ENCODE results near the gene PHLDA3. TPM values are rescaled to one million over a fixed set of nuclear protein-coding genes. Genes with fewer than 3 reads are reported as not detected.

Gene PHLDA3
- total RNA-seq, 2 experiments from 2014 or later = 0.45 to 0.71 TPM

DNA sequence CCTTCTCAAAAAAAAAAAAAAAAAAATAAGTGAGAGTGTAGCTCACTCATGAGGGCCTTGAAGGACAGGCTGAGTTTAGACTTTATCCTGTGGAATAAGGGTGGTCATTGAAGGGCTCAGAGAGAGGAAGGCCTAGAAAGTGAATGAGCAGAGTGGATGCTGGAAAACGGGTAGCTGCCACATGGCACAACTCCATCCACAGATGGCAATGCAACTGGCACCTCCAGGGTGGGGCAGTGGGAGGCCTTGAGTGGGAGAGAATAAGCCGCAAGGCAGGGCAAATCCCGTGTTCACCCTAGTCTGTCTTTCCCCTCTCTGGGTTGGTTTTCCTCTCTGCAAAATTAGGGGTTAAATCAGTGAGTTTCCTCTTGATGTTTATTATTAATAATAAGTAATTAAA is 50.5 kb downstream of the PHLDA3 start:
- Mint-ChIP-seq H3K4me3 (no peak overlapping the region), H3K27me3 (peaks cover 11% of the 10 kb centered on the region), H3K27ac (no peak overlapping the region), H3K4me1 (ENCODE audit: low read depth) (no peaks in the 10 kb centered on the region), H3K36me3 (ENCODE audit: low read depth) (no peaks in the 10 kb centered on the region), H3K9me3 (no peaks in the 10 kb centered on the region)
- intact Hi-C loops (cut with DNase I, micrococcal nuclease) = no loop called here
- DNase-seq (no peak), ATAC-seq (ENCODE audit: poor library complexity) (no peak)
- CTCF ChIA-PET = no interaction called here
- Histone ChIP-seq H3K9me3 (ENCODE audit: control insufficient read depth in 1 of 2, insufficient read depth in 1 of 2, low read length in 2 of 2) (no peaks in the 10 kb centered on the region), H3K4me3 (ENCODE audit: low read length) (no peak overlapping the region), H3K36me3 (ENCODE audit: insufficient read depth, low read length) (no peaks in the 10 kb centered on the region), H3K27me3 (ENCODE audit: control insufficient read depth in 1 of 2, insufficient read depth in 2 of 2, low read length in 2 of 2) (peaks cover 4 to 8% of the 10 kb centered on the region in 2 experiments), H3K27ac (ENCODE audit: low read depth in 1 of 2, low read length in 2 of 2) (no peak overlapping the region), H3K4me1 (ENCODE audit: insufficient read depth, low read length) (no peaks in the 10 kb centered on the region)
- POLR2A ChIA-PET = no interaction called here
- TF ChIP-seq, protein P1, sequence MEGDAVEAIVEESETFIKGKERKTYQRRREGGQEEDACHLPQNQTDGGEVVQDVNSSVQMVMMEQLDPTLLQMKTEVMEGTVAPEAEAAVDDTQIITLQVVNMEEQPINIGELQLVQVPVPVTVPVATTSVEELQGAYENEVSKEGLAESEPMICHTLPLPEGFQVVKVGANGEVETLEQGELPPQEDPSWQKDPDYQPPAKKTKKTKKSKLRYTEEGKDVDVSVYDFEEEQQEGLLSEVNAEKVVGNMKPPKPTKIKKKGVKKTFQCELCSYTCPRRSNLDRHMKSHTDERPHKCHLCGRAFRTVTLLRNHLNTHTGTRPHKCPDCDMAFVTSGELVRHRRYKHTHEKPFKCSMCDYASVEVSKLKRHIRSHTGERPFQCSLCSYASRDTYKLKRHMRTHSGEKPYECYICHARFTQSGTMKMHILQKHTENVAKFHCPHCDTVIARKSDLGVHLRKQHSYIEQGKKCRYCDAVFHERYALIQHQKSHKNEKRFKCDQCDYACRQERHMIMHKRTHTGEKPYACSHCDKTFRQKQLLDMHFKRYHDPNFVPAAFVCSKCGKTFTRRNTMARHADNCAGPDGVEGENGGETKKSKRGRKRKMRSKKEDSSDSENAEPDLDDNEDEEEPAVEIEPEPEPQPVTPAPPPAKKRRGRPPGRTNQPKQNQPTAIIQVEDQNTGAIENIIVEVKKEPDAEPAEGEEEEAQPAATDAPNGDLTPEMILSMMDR (IDR thresholded peaks at IDR 0.05) = no peak

Other genes starting within 250 kb of the PHLDA3 start
- gene PKP1, start 185.7 kb downstream of the PHLDA3 start, total RNA-seq = not detected
- not detected for gene TNNT2, start 91.5 kb downstream of the PHLDA3 start, total RNA-seq
- gene LAD1, start 69.9 kb downstream of the PHLDA3 start, total RNA-seq = not detected
- not detected for gene TNNI1, start 47.5 kb downstream of the PHLDA3 start, total RNA-seq
- gene CSRP1, start 37.9 kb upstream of the PHLDA3 start, total RNA-seq = 10 to 100 TPM; 34.8 to 39.9 TPM
- gene NAV1, start 69.9 kb upstream of the PHLDA3 start, total RNA-seq = 1 to 10 TPM; 2.8 to 4.3 TPM